HEK293 (cell line): ENCODE measurements around the gene EFCAB14.
"Not testable (repeated sequence)": the region's sequence is repeated elsewhere in the genome, so short reads cannot be mapped to it uniquely, and the experiment has no call there.

ENCODE experiments used
- CTCF ChIA-PET: fragments of 350-600 bp; formaldehyde crosslinking; extraction: SDS; loops from one replicate; lab custom pipeline; 2021; ENCODE audit warnings: antibody characterized with exemption; lab: Yijun Ruan, JAX
- POLR2A ChIA-PET: fragments of 300-600 bp; formaldehyde crosslinking; extraction: SDS; loops from one replicate; lab custom pipeline; 2020; ENCODE audit warnings: antibody characterized with exemption, inconsistent platforms; lab: Yijun Ruan, JAX
- H3K27ac ChIP-seq: fragments of 200-500 bp; sonication (Bioruptor generic); 2 replicates; pipeline ENCODE4 v1.5.1; 2014; ENCODE audit warnings: low read depth, low read length, control low read depth, inconsistent platforms; ENCODE audit errors: extremely low read depth
- H3K36me3 ChIP-seq, 2 experiments: fragments of 200-500 bp in 1 of 2; sonication (Bioruptor generic) in 1 of 2; 1 replicate in 1 of 2; 2 replicates in 1 of 2; pipeline ENCODE4 v1.5.1; 2014 to 2017; ENCODE audit warnings: inconsistent platforms in 2 of 2, low read length in 2 of 2; ENCODE audit not compliant: control insufficient read depth in 2 of 2, insufficient read depth in 1 of 2
- H3K4me1 ChIP-seq: fragments of 200-500 bp; sonication (Bioruptor generic); 2 replicates; pipeline ENCODE4 v1.5.1; 2014; ENCODE audit warnings: mild to moderate bottlenecking, low read length, inconsistent platforms; ENCODE audit not compliant: control insufficient read depth, insufficient read depth
- H3K4me3 ChIP-seq: 2 replicates; pipeline ENCODE4 v1.5.1; 2011; ENCODE audit warnings: low read depth, mild to moderate bottlenecking, control low read depth, low read length, moderate library complexity
- H3K9me3 ChIP-seq: fragments of 200-500 bp; sonication (Bioruptor generic); 2 replicates; pipeline ENCODE4 v1.5.1; 2014; ENCODE audit warnings: low read depth, low read length, inconsistent platforms; ENCODE audit not compliant: control insufficient read depth, insufficient read depth
- KLF1 ChIP-seq: fragments of 450-650 bp; formaldehyde crosslinking; IDR thresholded peaks from 2 replicates; pipeline ENCODE4 v1.5.1; 2016; ENCODE audit warnings: missing biosample characterization, missing genetic modification characterization
- PRDM6 ChIP-seq: fragments of 450-650 bp; formaldehyde crosslinking; IDR thresholded peaks from 2 replicates; pipeline ENCODE4 v1.5.1; 2017; ENCODE audit warnings: missing biosample characterization, missing genetic modification characterization
- REPIN1 ChIP-seq: fragments of 450-650 bp; formaldehyde crosslinking; IDR thresholded peaks from 2 replicates; pipeline ENCODE4 v1.5.1; 2017; ENCODE audit warnings: missing biosample characterization, missing genetic modification characterization, low read depth
- ZBTB10 ChIP-seq: fragments of 450-650 bp; formaldehyde crosslinking; IDR thresholded peaks from 2 replicates; pipeline ENCODE4 v1.5.1; 2016; ENCODE audit warnings: missing biosample characterization, missing genetic modification characterization
- ZNF132 ChIP-seq: fragments of 450-650 bp; formaldehyde crosslinking; IDR thresholded peaks from 2 replicates; pipeline ENCODE4 v1.5.1; 2017; ENCODE audit warnings: missing biosample characterization, missing genetic modification characterization, borderline replicate concordance
- ZNF146 ChIP-seq: fragments of 450-650 bp; formaldehyde crosslinking; IDR thresholded peaks from 2 replicates; pipeline ENCODE4 v1.5.1; 2016; ENCODE audit warnings: missing biosample characterization, missing genetic modification characterization
- ZNF155 ChIP-seq: fragments of 450-650 bp; formaldehyde crosslinking; IDR thresholded peaks from 2 replicates; pipeline ENCODE4 v1.5.1; 2016; ENCODE audit warnings: missing biosample characterization, missing genetic modification characterization
- ZNF175 ChIP-seq: fragments of 450-650 bp; formaldehyde crosslinking; IDR thresholded peaks from 2 replicates; pipeline ENCODE4 v1.5.1; 2016; ENCODE audit warnings: missing biosample characterization, missing genetic modification characterization
- ZNF488 ChIP-seq: fragments of 450-650 bp; formaldehyde crosslinking; IDR thresholded peaks from 2 replicates; pipeline ENCODE4 v1.5.1; 2016; ENCODE audit warnings: missing biosample characterization, missing genetic modification characterization
- ZNF580 ChIP-seq: fragments of 450-650 bp; formaldehyde crosslinking; IDR thresholded peaks from 2 replicates; pipeline ENCODE4 v1.5.1; 2016; ENCODE audit warnings: missing biosample characterization, missing genetic modification characterization
- ZNF624 ChIP-seq: fragments of 450-650 bp; formaldehyde crosslinking; IDR thresholded peaks from 2 replicates; pipeline ENCODE4 v1.5.1; 2017; ENCODE audit warnings: missing biosample characterization, missing genetic modification characterization
- ZNF645 ChIP-seq: fragments of 450-650 bp; formaldehyde crosslinking; IDR thresholded peaks from 2 replicates; pipeline ENCODE4; 2016; ENCODE audit warnings: missing biosample characterization, missing genetic modification characterization
- ZNF664 ChIP-seq: fragments of 450-650 bp; formaldehyde crosslinking; IDR thresholded peaks from 2 replicates; pipeline ENCODE4 v1.5.1; 2016; ENCODE audit warnings: missing biosample characterization, missing genetic modification characterization
- ZNF777 ChIP-seq: fragments of 450-650 bp; formaldehyde crosslinking; IDR thresholded peaks from 2 replicates; pipeline ENCODE4 v1.5.1; 2017; ENCODE audit warnings: missing biosample characterization, missing genetic modification characterization, borderline replicate concordance
- ZSCAN23 ChIP-seq: fragments of 450-650 bp; formaldehyde crosslinking; IDR thresholded peaks from 2 replicates; pipeline ENCODE4 v1.5.1; 2016; ENCODE audit warnings: missing biosample characterization, missing genetic modification characterization
- ZSCAN30 ChIP-seq: fragments of 450-650 bp; IDR thresholded peaks from 2 replicates; pipeline ENCODE4 v1.5.1; 2018; ENCODE audit warnings: missing biosample characterization, mild to moderate bottlenecking, missing genetic modification characterization, moderate library complexity

Gene EFCAB14

GRCh38 chr1:46652321-46653100 lies 66.4 kb downstream of the EFCAB14 start:
- ChIA-PET POLR2A (no interaction called here), CTCF (no interaction called here)
- no peak overlapping the region for H3K27ac ChIP-seq

GRCh38 chr1:46651152-46651551 lies 67.8 kb downstream of the EFCAB14 start:
- H3K4me3 ChIP-seq, CTCF ChIA-PET, POLR2A ChIA-PET, H3K4me1 ChIP-seq, H3K9me3 ChIP-seq, H3K27ac ChIP-seq: not testable (repeated sequence)
- peaks cover 23 to 83% of the 10 kb centered on the region in 2 experiments for H3K36me3 ChIP-seq
- TF ChIP-seq ZNF580 (tag by site-specific recombination) (0 out of 2 replicates have a peak, but pooled peaks have one; percentile 63), ZNF146 (tag by site-specific recombination) (peak; percentile 89)

More at GRCh38 chr1:46652321-46653100, 66.4 kb downstream of the EFCAB14 start:
- no peak for TF ChIP-seq ZNF175
- TF ChIP-seq ZNF132: no peak
- no peak for TF ChIP-seq PRDM6 (tag by site-specific recombination)
- no peak for TF ChIP-seq ZNF155
- TF ChIP-seq ZNF777 (tag by site-specific recombination): no peak
- TF ChIP-seq REPIN1 (tag by site-specific recombination): no peak
- TF ChIP-seq ZNF624 (tag by site-specific recombination): no peak
- no peak for TF ChIP-seq KLF1
- TF ChIP-seq ZSCAN23: no peak
- TF ChIP-seq ZNF488 (tag by site-specific recombination): no peak
- no peak for TF ChIP-seq ZSCAN30 (tag by site-specific recombination)
- no peak for TF ChIP-seq ZNF664 (tag by site-specific recombination)
- TF ChIP-seq ZNF645 (tag by site-specific recombination): no peak
- TF ChIP-seq ZBTB10: no peak
- H3K4me3 ChIP-seq: no peak overlapping the region
- no peaks in the 10 kb centered on the region for H3K4me1 ChIP-seq
- peaks cover 25 to 87% of the 10 kb centered on the region in 2 experiments for H3K36me3 ChIP-seq
- H3K9me3 ChIP-seq: no peaks in the 10 kb centered on the region
